Karpas-422 (cell line): ENCODE data around the gene P3R3URF. TPM values are rescaled to one million over a fixed set of nuclear protein-coding genes. Genes with fewer than 3 reads are reported as not detected.

Experiments used
- DNase-seq: peaks from one replicate; pipeline ENCODE4 v3.0.0-alpha.2; 2015
- H2AFZ ChIP-seq: fragments of 200-600 bp; sonication (generic); 2 replicates; pipeline ENCODE4 v1.6.1; 2014; ENCODE audit warnings: antibody characterized with exemption, low read length, mixed read lengths
- H3K27ac ChIP-seq: fragments of 200-600 bp; sonication (generic); 2 replicates; pipeline ENCODE4 v1.5.1; 2014; ENCODE audit warnings: mild to moderate bottlenecking, low read length, moderate library complexity
- H3K27me3 ChIP-seq: fragments of 200-600 bp; sonication (generic); 2 replicates; pipeline ENCODE4 v1.6.1; 2014; ENCODE audit warnings: low read length, mixed read lengths
- H3K36me3 ChIP-seq: fragments of 200-600 bp; sonication (generic); 2 replicates; pipeline ENCODE4 v1.6.1; 2014; ENCODE audit warnings: low read length, mixed read lengths; ENCODE audit not compliant: insufficient read depth
- H3K4me1 ChIP-seq: fragments of 200-600 bp; sonication (generic); 2 replicates; pipeline ENCODE4 v1.6.1; 2014; ENCODE audit warnings: mild to moderate bottlenecking, low read length, mixed read lengths
- H3K4me2 ChIP-seq: fragments of 200-600 bp; sonication (generic); 2 replicates; pipeline ENCODE4 v1.6.1; 2014; ENCODE audit warnings: low read length, low read depth, mild to moderate bottlenecking; ENCODE audit not compliant: poor library complexity, severe bottlenecking
- H3K4me3 ChIP-seq: fragments of 200-600 bp; sonication (generic); 2 replicates; pipeline ENCODE4 v1.5.1; 2014; ENCODE audit warnings: mild to moderate bottlenecking, antibody characterized with exemption, low read length, mixed read lengths
- H3K79me2 ChIP-seq: fragments of 200-600 bp; sonication (generic); 2 replicates; pipeline ENCODE4 v1.6.1; 2014; ENCODE audit warnings: mild to moderate bottlenecking, low read length, mixed read lengths
- H3K9ac ChIP-seq: fragments of 200-600 bp; sonication (generic); 2 replicates; pipeline ENCODE4 v1.6.0; 2014; ENCODE audit warnings: low read length
- H3K9me2 ChIP-seq: fragments of 200-600 bp; sonication (generic), shearing (Covaris generic); replicated peaks from 2 replicates; pipeline ENCODE4 v1.6.0; 2014; ENCODE audit warnings: mild to moderate bottlenecking, low read length, moderate library complexity; ENCODE audit not compliant: insufficient read depth
- H3K9me3 ChIP-seq: fragments of 300-700, 200-600 bp; sonication (generic); 2 replicates; pipeline ENCODE4 v1.6.1; 2014; ENCODE audit warnings: low read length, mixed read lengths
- H4K20me1 ChIP-seq: fragments of 200-600 bp; sonication (generic); 2 replicates; pipeline ENCODE4 v1.6.1; 2014; ENCODE audit warnings: mild to moderate bottlenecking, antibody characterized with exemption, low read length, low read depth; ENCODE audit not compliant: insufficient read depth
- total RNA-seq: library from RNA; depleted of rRNA; stranded (reverse); fragments of >200 nt; shearing (Covaris generic); gene quantifications from 2 replicates; pipeline ENCODE4 v1.2.3, GENCODE V29; 2014; ENCODE audit warnings: low replicate concordance

P3R3URF gene
- total RNA-seq, 1 experiment from 2014 or later = not detected

DNA sequence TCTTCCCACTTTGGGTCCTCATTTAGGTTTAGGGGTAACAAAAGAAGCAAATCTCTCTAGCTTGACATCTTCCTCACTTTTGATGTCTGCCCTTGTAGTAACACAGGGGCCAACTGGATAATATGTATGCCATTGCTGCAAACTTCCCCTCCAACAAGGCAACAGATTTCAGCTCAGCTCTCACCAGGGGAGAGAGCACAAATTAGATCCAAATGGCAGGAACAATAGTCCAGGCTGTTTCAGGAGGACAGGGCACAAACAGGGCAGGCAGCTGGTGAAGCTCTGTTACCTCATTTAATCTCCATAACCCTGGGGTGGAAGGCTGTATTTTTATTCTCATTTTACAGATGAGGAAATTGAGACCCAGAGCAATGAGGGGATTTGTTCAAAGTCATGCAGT lies 39.6 kb downstream of the P3R3URF start:
- Histone ChIP-seq H3K9me3 (no peaks in the 10 kb centered on the region), H2AFZ (no peak overlapping the region), H3K9me2 (no peaks in the 10 kb centered on the region), H3K27me3 (no peaks in the 10 kb centered on the region), H3K27ac (no peak overlapping the region), H3K36me3 (no peaks in the 10 kb centered on the region), H3K4me1 (peaks cover 19% of the 10 kb centered on the region), H3K79me2 (peaks cover 6% of the 10 kb centered on the region), H3K9ac (no peak overlapping the region), H4K20me1 (no peaks in the 10 kb centered on the region), H3K4me2 (no peak overlapping the region), H3K4me3 (no peak overlapping the region)
- no peak for DNase-seq

DNA sequence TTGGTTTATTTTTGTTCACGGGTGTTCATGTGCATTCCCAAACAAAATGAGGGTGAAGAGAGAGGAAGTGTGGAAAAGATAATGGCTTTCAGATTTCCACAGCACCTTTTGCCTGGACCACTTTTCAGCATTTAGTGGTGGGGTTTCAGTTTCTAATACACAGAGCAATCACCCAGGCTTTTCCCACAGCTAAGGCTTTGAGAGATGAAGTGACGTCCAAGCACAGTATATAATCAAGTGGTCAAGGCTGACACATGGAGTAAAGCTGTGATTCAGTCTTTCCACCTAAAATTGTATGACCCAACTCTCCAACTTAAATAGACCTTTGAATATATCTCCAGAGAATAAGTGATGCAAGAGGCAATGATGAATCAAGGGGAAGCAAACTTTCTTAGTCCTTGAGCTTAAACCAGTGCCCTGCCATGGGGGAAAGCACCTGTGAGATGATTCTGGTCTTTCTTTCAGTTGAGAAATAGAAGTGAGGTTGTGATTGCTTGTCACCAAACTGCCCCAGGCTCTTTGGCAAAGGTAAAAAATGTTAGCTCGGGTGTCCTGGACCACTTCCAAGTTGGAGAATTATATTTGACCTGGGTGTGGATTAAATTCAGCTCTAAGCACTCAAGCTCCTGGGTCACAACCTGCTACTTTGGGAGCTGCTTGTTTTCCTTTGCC lies 41.5 kb downstream of the P3R3URF start:
- peaks cover 25% of the 10 kb centered on the region for H3K79me2 ChIP-seq
- H3K4me2 ChIP-seq = no peak overlapping the region
- H3K4me3 ChIP-seq = no peak overlapping the region
- H3K27me3 ChIP-seq = no peaks in the 10 kb centered on the region
- H3K9me2 ChIP-seq = no peaks in the 10 kb centered on the region
- no peak overlapping the region for H2AFZ ChIP-seq
- H3K36me3 ChIP-seq = no peaks in the 10 kb centered on the region
- no peak for DNase-seq
- H4K20me1 ChIP-seq = no peaks in the 10 kb centered on the region
- peaks cover 30% of the 10 kb centered on the region for H3K4me1 ChIP-seq
- H3K9me3 ChIP-seq = no peaks in the 10 kb centered on the region
- no peak overlapping the region for H3K27ac ChIP-seq
- no peak overlapping the region for H3K9ac ChIP-seq

DNA sequence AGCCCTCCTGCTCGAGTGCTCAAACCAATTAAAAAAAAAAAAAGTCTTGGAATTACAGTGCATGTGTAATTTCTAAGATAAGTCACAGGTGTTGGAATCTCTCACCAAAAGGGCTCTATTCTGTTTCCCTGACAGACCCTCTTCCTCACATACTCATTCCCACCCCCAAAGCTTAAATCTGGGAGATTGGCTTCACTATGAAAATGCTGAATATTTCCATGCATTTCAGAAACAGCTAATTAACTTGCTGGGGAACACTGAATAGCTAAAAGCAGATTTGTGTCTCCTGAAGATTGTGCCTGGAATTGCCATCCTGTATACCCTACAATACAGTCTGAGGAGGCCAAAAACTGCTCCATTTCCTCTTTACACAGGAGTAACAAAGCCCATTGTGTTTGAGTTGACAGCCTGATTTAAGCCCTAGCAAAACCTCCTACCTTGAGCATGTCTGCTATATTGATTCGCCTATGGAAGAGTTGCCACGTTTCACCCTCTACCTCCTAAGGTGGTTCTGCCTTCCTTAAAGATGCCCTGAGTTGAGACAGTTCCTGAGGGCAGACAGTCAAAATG lies 42.4 kb downstream of the P3R3URF start:
- DNase-seq = no peak
- H3K4me2 ChIP-seq = peak overlapping the region; percentile 82
- peak overlapping the region; percentile 75 for H3K4me3 ChIP-seq
- no peak overlapping the region for H2AFZ ChIP-seq
- peaks cover 34% of the 10 kb centered on the region for H3K79me2 ChIP-seq
- H3K36me3 ChIP-seq = no peaks in the 10 kb centered on the region
- no peaks in the 10 kb centered on the region for H4K20me1 ChIP-seq
- no peaks in the 10 kb centered on the region for H3K27me3 ChIP-seq
- H3K9ac ChIP-seq = peak overlapping the region; percentile 92
- H3K4me1 ChIP-seq = peaks cover 34% of the 10 kb centered on the region
- no peaks in the 10 kb centered on the region for H3K9me2 ChIP-seq
- H3K27ac ChIP-seq = peak overlapping the region; percentile 87; the same call in 1 of the 2 replicates
- H3K9me3 ChIP-seq = no peaks in the 10 kb centered on the region

DNA sequence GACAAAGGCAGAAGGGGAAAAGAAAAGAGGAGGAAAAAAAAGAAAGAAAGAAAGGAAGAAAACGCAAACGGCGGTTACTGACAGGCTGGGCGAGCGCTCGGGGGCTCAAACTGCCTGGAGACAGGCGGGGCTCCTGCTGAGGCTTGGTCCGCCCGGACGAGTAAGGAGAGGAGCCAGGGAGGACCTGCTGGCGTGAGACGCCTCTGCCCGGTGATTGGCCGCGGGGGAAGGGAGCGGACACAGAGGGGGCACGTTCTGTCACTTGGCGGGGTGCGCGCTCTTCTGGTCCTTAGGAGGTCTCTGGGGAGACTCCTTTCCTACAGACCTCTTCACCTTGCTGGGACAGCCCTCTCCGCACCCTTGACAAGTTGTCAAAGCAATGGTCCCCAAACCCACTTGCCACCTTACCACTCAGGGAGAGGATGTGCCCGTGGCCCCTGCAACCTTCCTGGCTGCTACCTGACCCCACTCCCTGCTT lies 43.1 kb downstream of the P3R3URF start:
- peaks cover 34% of the 10 kb centered on the region for H3K4me1 ChIP-seq
- H3K27me3 ChIP-seq = no peaks in the 10 kb centered on the region
- peak overlapping the region; percentile 77; the same call in 1 of the 2 replicates for H2AFZ ChIP-seq
- H3K9me2 ChIP-seq = no peaks in the 10 kb centered on the region
- H3K4me3 ChIP-seq = peak overlapping the region; percentile 75
- peak overlapping the region; percentile 87 for H3K27ac ChIP-seq
- peak overlapping the region; percentile 82 for H3K4me2 ChIP-seq
- H3K79me2 ChIP-seq = peaks cover 40% of the 10 kb centered on the region
- peak; percentile 90 for DNase-seq
- H3K36me3 ChIP-seq = no peaks in the 10 kb centered on the region
- H3K9ac ChIP-seq = peak overlapping the region; percentile 92
- no peaks in the 10 kb centered on the region for H3K9me3 ChIP-seq
- H4K20me1 ChIP-seq = no peaks in the 10 kb centered on the region

DNA sequence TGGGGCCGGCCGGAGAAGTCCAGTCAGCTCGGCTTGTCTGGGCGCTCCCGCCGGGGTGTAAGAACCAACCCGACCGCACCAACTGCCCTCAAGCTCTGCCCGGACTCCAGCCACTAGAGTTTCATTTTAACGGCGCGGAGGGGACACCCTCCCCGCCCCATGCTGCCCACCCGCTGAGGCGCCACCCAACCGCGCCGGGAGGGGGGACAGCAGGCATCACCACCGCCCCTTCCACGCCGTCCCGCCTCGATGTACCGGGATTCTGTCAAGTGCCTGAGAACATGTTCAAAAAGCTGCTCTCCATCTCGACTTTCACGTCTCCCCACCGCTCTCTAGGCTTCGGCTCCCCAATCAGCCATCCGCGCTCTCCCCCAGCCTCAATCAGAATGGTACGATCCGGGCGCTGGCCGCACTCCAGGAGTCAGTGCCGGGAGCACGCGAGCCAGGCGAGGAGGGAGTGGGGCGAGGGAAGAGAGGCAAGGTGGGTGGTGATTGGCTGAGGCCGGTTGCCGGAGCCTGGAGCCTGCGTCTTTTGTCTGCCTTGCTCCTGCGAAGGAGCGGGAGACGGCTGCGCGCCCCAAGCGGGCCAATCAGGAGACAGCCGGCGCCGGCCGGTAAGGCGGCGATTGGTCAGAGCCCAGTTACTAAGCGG lies 43.6 kb downstream of the P3R3URF start, which contains the start of gene PIK3R3:
Gene PIK3R3, minus strand, starts transcription at position 101 of the 652 bp plus-strand sequence. CDS start 677 bp downstream, outside the sequence.
- H2AFZ ChIP-seq = peak within 1 kb of the TSS; percentile 94
- H3K4me2 ChIP-seq = peak within 1 kb of the TSS; percentile 82
- no peaks in the 10 kb centered on the region for H4K20me1 ChIP-seq
- peaks cover 39% of the 10 kb centered on the region for H3K4me1 ChIP-seq
- H3K36me3 ChIP-seq = peaks cover 3% of the 10 kb centered on the region; the same call in 1 of the 2 replicates
- H3K9me3 ChIP-seq = no peaks in the 10 kb centered on the region
- H3K27ac ChIP-seq = peak within 1 kb of the TSS; percentile 87
- H3K79me2 ChIP-seq = peaks cover 46% of the 10 kb centered on the region
- H3K9ac ChIP-seq = peak within 1 kb of the TSS; percentile 92
- H3K27me3 ChIP-seq = no peaks in the 10 kb centered on the region
- peak; percentile 99 for DNase-seq
- no peaks in the 10 kb centered on the region for H3K9me2 ChIP-seq
- H3K4me3 ChIP-seq = peak within 1 kb of the TSS; percentile 75

DNA sequence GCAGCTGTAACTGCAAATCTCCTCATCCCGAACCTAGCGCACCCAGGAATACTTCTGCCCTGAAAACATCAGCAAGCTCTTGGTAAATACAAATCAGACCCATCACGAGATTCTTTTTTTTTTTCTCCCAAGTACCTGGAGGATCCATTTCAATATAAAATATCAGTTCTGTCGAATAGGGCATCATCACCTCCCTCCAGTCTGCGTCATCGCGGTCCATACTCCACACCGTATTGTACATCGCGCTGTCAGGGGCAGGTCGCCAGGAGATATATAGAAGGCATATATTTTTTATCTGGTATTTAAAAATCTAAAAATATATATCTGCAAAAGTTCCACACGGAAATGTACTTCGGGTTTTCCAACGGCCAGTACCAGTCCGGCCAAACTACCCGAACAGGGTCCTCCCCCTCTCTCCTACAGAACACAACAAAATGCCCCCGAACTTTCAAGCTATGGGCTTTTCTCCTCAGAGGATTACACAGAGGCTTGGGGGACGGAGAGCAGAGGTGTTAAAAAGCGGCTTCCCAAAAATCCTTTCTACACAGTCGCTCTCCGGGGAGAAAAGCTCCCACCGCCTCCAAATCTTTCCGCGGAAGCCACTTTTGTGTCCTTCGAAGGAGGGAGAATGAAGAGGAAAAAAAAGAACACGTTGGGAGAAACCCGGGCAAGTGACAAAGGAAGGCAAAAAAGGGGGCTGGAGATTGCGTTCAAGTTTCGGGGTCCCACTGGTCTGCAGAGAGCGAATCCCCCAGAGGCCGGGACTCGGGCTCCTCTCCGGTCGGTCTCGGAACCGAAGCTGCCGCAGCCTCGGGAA lies 44.4 kb downstream of the P3R3URF start:
- DNase-seq = peak; percentile 78
- Histone ChIP-seq H3K9me2 (no peaks in the 10 kb centered on the region), H3K27me3 (no peaks in the 10 kb centered on the region), H3K4me1 (peaks cover 42% of the 10 kb centered on the region), H3K9ac (peak overlapping the region; percentile 92), H3K79me2 (peaks cover 51% of the 10 kb centered on the region), H3K9me3 (no peaks in the 10 kb centered on the region), H3K4me3 (peak overlapping the region; percentile 75), H3K36me3 (peaks cover 5% of the 10 kb centered on the region; the same call in 1 of the 2 replicates), H3K27ac (peak overlapping the region; percentile 87), H3K4me2 (peak overlapping the region; percentile 82), H4K20me1 (no peaks in the 10 kb centered on the region), H2AFZ (peak overlapping the region; percentile 94)

DNA sequence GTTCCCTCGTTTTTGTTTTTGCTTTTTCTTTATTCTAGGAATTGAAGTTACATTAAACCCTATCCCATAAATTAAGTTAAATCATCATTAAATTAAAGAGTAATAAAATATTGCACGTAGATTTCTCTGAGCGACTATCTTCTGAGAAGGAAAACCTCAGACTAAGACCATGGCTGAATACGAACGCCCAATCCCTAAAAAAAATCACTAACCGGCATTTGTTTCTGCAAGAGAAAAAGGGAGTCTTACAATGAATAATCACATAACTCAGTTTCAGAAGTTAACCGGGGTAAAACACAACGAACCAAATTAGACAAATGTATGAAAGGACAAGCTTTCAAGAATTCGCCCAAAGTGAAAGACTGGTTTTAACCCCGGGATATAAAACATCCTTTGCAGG lies 45.2 kb downstream of the P3R3URF start:
- Histone ChIP-seq H3K27me3 (no peaks in the 10 kb centered on the region), H3K9me2 (no peaks in the 10 kb centered on the region), H3K4me3 (peak overlapping the region; percentile 75), H3K36me3 (peaks cover 5% of the 10 kb centered on the region; the same call in 1 of the 2 replicates), H3K27ac (peak overlapping the region; percentile 20), H3K4me1 (peaks cover 42% of the 10 kb centered on the region), H4K20me1 (no peaks in the 10 kb centered on the region), H2AFZ (no peak overlapping the region), H3K9me3 (no peaks in the 10 kb centered on the region), H3K4me2 (peak overlapping the region; percentile 82), H3K9ac (peak overlapping the region; percentile 92), H3K79me2 (peaks cover 58% of the 10 kb centered on the region)
- peak; percentile 47 for DNase-seq
